HG03196 (cell line): ENCODE data around the gene NEURL3.
"Not testable (repeated sequence)": the region's sequence is repeated elsewhere in the genome, so short reads cannot be mapped to it uniquely, and the experiment has no call there.

ENCODE experiments used
- ATAC-seq: cut with Tn5 transposase; IDR thresholded peaks from one replicate; pipeline ENCODE4 v1.9.1; 2021; ENCODE audit not compliant: unreplicated experiment

Gene NEURL3, protein sequence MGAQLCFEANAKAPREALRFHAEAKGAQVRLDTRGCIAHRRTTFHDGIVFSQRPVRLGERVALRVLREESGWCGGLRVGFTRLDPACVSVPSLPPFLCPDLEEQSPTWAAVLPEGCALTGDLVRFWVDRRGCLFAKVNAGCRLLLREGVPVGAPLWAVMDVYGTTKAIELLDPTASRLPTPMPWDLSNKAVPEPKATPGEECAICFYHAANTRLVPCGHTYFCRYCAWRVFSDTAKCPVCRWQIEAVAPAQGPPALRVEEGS

DNA sequence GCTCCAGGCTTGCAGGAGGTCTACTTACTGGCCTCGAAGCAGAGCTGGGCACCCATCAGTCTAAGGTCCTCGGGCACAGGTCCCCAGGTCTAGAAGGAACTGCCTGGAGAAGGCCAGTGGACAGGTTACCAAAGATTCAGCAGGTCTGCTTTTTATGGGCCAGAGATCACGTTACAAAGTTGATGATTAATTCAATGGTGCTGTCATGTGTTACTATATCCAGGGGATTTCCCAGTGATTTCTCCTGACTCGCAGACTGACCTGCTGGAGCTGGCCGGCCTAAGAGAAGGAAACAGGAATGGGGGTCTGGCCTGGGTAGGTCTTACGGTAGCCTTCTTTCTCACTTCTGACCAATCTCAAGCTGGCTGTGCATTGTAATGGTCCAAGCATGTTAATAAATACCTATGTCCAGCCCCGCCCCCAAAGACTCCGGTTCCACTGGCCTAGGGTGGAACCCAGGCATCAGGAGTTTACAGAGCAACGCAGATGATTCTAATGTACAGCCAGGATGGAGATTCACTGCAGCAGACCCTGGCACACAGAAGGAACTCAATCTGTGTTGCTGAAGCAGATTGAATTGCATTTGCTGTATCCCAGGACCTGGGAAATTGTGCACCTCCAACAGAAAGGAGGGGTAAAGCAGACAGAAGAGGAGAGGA lies at the start of gene NEURL3:
Gene NEURL3, minus strand, starts transcription at position 127 of the 659 bp plus-strand sequence. Its CDS starts 71 bp downstream, at position 56.
- no peak for ATAC-seq

DNA sequence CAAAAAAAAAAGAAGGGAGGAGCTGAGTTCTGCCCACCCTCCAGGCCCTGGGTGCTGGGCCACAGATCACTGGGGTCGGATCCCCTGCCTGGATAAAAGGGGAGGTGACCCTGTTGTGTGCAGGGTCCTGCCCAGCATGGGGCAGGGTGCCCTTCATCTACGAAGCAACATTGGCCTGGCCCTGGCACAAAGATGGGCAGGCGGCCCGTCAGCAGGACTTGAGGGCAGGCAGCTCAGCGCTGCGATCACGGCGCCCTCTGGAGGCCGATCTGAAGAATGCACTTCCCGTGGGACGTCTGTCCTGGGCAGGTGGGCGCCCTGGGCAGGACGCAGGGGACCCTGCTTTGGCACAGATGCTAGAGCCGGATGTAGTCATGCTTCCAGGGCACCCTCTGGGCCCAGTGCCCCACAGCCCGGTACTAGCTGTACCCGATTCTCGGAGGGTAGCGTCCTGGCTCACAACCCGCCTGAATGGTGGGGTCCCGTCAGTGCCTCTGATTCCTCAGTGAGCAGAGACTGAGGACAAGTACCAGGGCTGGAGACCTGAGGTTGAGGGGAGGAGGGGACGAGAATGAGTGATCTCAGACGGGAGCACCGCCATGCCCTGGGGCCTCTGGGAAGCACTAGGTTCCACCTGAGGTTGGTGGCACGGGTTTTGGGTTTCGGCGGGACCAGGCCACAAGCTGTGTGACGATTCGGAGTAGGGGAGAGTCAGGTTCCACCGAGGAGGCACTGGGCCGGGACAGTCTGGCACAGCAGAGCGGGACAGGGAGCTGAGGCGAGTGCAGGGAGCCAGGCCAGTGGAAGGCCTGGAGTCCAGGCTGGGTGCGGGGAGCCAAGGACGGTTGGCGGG lies 49.4 kb upstream of the NEURL3 start:
- peak; percentile 49 for ATAC-seq

DNA sequence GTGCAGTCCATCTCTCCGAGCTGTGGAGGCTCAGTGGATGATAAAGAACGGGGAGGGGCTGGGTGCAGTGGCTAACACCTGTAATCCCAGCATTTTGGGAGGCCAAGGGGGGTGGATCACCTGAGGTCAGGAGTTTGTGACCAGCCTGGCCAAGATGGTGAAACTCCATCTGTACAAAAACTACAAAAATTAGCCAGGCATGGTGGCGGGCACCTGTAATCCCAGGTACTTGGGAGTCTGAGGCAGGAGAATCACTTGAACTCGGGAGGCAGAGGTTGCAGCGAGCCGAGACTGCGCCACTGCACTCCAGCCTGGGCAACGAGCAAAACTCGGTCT lies 48.8 kb upstream of the NEURL3 start:
- ATAC-seq, result not testable (repeated sequence)

DNA sequence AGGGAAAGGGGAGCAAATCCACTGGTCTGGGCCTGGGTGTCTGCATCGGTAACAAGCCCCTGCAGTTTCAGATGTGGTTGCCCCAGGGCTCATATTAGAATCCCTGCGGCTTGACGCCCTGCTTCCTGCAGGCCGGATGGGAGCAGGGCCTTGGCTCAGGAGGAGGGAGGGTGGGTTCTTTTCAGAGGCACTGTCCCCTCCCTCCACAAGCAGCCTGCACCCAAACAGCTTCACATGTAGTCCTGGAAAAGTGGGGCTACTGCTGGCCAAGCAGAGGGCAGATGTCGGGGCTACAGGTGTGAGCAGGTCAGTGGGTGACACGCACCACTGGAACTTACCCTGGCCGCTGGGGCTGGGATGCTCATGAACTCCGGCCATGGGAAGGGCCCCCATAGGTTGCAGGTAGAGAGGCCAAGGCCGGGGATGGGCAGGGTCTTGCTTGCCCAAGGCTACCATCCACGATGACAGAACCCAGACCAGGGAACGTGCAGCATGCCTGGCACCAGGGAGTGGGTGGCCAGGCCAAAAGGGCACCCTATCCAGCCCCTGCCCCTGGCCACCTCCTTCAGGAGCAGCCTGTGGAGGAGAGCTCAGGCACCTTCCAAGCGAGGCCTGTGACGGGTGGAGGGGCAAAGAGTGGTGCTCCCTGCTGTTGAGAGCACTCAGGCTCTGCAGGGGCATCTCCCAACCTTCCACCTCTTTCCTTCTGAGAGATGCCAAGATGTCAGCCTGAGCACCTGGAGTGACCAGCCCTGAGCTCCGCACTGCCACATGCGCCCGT lies 48.2 kb upstream of the NEURL3 start:
- no peak for ATAC-seq

DNA sequence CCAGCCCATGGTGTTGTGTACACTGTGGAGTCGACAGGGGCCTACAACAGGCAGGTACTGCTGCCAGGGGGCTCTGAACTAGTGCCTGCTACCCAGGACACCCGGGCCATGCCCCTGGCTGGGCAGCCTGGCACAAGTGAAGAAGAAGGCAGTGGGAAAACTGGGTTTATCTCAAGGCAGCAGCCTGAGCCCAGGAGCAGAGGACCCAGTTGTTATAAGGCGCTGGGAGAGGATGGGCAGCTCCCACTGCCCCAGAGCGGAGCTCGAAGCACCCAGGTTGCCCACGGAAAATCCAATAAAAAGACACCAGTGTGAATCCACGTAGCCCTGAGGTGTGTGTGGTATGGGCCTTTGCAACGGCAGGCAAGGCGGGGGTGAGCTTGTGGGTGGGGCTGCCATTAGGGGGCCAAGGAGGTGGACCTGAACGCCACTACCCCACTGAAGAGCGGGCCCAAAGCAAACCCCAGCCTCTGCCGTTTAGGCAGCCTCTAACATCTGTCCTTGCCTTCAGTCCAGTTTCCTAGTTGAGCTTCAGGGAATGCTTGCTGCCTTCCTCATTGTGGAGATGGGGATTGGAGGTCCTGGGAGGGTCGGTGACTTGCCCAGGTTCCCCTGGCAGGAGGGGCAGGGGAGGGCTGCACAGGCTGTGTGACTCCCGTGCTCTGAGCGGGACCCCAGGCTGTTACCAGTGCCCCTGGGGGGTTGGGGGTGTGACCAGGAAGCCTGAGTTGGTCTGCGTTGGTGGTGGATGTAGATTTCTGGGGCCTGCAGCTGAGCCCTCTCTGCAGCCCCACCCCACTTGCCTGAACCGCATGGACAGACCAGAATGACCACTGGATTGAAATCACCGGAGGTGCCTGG lies 47.4 kb upstream of the NEURL3 start:
- no peak for ATAC-seq

DNA sequence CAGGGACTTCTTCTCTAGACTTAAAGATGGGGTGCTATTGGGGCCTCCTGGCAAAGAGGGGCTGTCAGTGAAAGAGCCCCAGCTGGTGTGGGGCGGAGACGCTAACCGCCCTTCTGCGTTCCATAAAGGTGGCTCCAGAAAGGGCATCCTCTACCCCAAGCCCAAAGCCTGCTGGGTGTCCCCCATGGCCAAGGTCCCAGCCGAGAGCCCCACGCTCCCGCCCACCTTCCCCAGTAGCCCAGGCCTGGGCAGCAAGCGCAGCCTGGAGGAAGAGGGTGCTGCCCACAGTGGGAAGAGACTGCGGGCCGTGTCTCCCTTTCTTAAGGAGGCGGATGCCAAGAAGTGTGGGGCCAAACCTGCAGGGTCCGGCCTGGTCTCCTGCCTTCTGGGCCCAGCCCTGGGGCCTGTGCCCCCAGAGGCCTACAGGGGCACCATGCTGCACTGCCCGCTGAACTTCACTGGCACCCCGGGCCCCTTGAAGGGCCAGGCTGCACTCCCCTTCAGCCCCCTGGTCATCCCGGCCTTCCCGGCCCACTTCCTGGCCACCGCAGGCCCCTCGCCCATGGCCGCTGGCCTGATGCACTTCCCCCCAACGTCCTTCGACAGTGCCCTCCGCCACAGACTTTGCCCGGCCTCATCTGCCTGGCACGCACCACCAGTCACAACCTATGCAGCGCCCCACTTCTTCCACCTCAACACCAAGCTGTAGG lies 46.6 kb upstream of the NEURL3 start:
- ATAC-seq, result no peak

DNA sequence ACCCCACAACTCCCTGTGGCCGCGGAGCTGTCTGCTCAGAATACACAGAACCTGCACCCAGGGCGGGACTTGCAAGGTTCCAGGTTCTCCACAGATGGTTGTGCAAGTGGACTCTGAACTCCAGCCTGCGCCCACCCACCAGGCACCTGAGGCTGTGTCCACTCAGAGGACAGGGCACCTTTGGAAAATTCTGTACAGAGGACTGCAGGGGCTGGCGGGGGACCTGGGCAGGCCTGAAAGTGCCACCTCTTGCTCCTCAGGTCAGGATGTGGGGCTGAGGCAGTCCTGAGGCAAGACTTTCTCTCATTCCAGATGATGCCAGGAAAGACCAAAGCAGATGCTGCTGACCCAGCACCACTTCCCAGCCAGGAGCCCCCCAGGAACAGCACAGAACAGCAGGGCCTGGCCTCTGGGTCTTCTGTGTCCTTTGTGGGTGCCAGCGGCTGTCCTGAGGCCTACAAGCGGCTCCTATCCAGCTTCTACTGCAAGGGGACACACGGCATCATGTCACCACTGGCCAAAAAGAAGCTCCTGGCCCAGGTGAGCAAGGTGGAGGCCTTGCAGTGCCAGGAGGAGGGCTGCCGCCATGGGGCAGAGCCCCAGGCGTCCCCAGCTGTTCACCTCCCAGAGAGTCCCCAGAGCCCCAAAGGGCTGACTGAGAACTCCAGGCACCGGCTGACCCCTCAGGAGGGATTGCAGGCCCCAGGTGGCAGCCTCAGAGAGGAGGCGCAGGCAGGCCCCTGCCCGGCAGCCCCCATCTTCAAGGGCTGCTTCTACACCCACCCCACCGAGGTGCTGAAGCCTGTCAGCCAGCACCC lies 45.8 kb upstream of the NEURL3 start:
- no peak for ATAC-seq

DNA sequence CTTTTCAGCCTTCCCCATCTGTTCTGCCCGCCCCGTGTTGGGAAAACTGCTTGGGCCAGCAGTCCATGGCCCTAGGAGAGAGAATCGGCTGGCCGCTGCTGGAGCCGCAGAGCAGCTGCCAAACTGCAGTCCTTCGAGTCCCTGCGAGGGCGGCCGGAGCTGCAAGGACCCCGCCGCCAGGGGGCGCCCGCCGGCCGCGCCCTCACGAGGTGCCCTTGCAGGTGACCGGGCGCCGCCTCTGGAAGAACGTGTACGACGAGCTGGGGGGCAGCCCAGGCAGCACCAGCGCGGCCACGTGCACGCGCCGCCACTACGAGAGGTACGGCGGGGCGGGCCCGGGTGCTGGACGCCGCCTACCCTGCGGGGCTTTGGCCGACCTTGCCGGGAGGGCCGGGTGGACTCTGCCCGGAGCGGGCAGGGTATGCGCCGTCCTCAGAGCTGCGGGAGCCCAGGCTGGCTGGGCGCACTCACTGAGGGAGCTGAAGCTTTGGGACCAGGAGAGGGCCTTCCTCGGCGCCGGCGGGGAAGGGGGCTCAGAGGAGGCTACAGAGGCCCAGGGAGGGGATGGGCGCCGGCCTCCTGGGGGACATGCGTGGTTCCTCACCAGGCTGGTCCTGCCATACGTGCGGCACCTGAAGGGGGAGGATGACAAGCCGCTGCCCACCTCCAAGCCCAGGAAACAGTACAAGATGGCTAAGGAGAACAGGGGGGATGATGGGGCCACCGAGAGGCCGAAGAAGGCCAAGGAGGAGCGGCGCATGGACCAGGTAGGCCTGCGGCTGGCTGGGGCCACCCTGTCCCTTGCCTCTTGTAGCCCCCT lies 45.0 kb upstream of the NEURL3 start:
- ATAC-seq, result no peak

DNA sequence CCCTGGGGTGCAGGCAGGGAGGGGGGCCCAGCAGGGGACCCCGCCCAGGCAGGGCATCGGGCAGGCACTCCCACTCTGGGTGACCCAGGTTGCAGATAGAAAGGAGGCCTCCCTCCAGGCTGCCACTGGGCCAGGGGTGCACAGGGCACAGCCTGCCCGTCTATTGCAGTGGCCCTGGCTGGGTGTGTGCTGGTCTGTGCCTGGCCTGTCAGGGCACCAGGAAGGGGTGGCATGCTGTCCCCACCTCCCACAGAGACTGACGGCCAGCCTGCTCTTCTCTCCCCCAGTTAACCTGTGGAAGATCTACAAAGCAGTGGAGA lies 44.3 kb upstream of the NEURL3 start:
- no peak for ATAC-seq

DNA sequence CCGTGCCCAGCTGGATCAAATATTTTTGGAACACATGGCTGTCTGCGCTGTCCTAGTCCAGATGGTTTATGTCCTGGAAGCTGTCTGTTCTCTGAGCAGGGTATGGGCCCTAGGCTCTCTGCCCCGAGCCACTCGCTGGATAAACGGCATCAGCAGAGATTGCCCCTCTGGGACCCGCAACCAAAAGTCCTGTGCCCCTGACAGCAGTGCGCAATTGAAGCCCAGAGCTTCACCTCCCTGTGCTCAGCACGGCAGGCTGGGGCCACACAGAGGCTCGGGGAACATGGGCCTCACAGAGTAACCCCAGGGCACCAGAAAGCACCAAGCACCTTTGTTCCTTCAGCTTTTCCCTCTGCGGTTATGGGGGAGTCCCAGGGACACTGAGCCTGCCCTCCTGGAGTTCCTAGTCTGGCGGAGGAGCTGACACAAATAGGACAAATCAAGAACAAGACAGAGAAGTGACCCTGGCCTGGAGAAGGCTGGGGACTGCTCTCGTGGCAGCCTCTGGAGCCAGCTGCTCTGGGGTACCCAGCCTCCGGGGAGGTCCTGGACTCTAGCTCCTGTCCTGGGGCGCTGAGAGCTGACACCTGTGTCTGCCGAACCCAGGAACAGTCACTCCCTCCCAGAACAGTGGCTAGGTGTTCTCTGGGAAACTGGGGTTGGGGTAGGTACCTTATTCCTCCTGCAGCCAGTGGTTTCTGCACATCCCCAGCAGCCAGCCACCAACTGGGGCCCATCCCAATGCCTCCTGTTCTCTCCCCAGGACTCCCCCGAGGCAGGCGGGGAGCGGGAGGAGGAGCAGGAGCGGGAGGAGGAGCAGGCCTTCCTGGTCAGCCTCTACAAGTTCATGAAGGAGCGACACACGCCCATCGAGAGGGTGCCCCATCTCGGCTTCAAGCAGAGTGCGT lies 43.7 kb upstream of the NEURL3 start:
- ATAC-seq, result no peak

DNA sequence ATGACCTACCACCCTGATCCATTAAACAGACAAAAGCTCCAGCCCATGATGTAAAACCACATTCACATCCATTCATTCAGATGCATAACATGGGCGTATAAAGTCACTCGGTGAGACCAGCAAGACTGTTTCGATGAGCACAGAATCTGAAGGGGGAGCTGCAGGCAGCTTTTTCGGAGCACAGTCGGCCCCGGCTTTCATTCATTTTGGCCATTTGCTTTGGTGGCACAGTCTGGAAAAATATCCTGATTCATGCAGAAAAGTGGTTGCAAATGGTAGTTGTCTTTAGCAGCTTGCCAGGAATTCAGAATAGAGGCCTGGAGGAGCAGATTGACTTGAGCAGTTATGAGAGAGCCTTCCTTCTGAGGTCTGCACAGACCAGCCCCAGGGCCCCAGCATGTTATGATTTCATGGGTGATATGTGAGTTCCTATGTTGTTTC lies 42.6 kb upstream of the NEURL3 start:
- no peak for ATAC-seq

DNA sequence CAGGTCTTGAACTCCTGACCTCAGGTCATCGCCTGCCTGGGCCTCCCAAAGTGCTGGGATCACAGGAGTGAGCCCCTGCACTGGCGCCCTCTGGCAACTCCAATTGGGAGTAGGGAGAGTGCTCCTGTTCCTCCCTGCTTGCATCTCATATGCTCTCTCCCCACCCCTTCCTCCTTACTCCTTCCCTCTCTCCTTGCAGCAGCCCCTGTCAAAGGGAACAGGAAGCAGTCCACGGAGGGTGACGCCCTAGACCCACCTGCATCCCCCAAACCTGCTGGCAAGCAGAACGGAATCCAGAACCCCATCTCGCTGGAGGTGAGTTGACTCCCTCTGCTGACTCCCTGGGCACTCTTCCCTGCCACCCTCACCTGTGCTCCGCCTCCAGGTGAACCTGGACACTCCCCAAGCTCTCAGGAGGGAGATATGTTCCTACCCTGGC lies 42.1 kb upstream of the NEURL3 start:
- no peak for ATAC-seq

DNA sequence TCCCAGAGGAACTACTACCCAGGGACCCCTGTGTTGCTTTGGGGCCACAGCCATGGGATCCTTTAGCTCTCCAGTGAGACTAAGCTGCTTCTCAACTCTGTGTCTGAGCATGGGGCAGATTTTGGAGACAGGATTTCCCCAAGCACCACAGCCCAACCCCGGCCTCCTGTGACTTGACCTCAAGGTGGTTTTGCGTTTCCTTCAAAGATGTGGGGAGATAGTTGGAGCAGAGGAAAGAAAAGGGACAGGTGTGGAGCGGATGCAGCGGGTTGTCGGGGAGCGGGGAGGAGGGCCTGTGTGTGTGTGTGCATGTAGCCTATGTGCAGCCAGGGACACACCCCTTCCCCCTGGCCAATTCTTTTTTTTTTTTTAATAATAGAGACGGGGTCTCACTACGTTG lies 41.6 kb upstream of the NEURL3 start:
- ATAC-seq, result no peak

DNA sequence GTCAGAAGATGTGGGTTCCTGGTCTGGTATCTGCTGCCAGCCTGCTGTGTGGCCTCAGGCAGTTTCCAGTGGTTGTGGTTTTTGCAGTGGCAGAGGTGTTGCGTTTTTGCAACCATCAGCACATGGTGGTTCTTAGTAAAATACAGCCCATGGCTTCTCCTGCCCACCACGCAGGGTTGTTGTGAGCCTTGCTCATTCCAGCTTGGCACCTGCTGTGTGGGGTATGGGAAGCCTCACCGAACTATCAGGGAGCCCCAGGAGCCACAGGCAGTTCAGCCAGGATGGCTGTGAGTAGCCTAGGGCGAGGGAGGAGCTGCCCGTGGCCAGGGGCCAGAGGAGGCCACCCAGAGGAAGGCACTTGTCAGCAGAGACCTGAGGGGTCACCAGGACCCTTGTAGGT lies 41.2 kb upstream of the NEURL3 start:
- ATAC-seq, result no peak

DNA sequence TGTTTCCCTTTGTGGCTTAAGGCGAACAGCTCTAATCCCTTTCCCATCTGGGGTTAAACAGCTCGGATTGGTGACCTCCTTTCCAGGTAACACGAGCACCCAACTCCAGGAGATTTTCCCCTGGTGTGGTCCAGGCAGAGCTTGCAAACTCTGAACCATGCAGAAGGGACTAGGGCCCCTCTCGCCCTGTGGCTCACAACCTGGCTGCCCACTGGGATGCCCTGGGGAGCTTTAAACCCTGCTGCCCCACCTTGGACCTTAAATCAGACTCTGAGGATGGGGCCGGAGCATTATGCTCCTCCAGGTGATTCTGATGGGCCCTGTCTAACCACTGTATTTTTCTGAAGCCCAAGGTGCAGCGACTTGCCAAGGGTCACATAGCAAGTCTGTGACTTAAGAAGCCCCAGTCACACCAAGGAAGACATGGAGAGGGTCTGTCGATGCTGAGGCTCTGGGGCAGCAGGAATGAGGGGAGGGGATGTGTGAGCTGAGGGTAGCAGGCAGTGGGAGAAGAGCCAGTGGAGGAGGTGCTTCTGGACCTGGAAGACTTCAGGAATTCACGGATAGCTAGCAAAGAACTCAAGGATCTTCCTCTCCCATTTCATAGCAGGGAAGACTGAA lies 37.3 kb upstream of the NEURL3 start:
- no peak for ATAC-seq

DNA sequence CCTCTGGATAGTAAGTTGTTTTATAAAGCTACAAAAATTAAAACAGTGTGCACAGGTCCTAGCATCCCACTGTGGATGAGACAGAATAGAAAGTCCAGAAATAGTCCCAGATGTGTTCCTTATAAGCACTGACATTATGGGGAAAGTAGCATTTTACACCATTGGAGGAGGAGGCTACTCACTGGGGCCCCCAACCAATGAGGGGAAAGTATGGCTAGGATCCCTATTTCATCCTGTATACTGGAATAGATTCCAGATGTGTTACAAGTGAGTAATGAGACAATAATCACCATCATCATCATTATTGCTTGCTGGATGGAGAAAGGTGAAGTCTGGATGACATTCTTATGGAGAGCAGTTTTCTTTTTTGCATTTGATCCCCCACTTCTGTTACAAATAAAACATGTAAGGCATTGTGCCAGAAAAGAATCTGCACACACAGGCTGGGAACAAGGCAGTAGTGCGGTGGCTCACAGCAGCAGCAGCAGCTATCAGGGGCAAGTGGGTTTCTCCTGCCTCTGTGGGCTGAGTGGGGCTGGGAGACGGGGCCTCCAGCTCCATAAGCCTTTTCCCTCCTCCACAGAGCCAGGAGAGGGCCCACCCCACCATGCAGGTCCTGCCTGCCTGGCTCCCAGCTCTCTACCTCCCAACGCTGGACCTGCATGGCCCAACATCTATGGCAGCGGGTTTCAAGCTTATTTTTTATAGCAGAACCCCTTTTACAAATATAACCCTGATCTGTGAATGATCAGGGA lies 36.4 kb upstream of the NEURL3 start:
- no peak for ATAC-seq
